Activated naive CD4-positive, alpha-beta T cell treated with anti-CD3 and anti-CD28 coated beads, Interleukin-2, amount 50 U/mL, for 24 hours (primary cell): ENCODE data around the gene UBR3.
"Not testable (repeated sequence)": the region's sequence is repeated elsewhere in the genome, so short reads cannot be mapped to it uniquely, and the experiment has no call there.

ENCODE experiments used
- H3K27ac Mint-ChIP-seq: one replicate; pipeline ENCODE4 v1.8.0; 2021; ENCODE audit warnings: mild to moderate bottlenecking, mixed read lengths
- H3K27me3 Mint-ChIP-seq: one replicate; pipeline ENCODE4 v1.8.0; 2021; ENCODE audit warnings: mixed read lengths
- H3K36me3 Mint-ChIP-seq: one replicate; pipeline ENCODE4 v1.8.0; 2021; ENCODE audit warnings: mixed read lengths
- H3K4me1 Mint-ChIP-seq: one replicate; pipeline ENCODE4 v1.8.0; 2021; ENCODE audit warnings: mixed read lengths
- H3K4me3 Mint-ChIP-seq: one replicate; pipeline ENCODE4 v1.8.0; 2021; ENCODE audit warnings: mild to moderate bottlenecking, mixed read lengths
- H3K9me3 Mint-ChIP-seq: one replicate; pipeline ENCODE4 v1.8.0; 2021; ENCODE audit warnings: mixed read lengths

Gene UBR3

DNA sequence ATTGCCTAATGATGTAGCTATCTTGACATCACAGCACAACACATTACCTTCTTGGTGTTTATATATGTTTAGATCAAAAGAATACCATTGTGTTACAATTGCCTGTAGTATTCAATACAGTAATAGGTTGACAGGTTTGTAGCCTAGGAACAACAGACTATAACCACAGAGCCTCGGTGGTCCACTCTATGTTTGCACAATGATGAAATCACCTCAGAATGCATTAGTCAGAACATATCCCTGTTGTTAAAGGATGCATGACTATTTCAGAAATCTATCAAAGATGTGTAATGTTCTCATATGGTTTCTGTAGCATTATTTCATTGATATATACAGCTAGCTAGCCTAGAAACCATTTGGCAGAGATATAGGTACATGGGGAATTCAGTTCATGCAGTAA lies 11.4 kb upstream of the UBR3 start:
- no peaks in the 10 kb centered on the region for H3K27me3 Mint-ChIP-seq
- H3K4me3 Mint-ChIP-seq = no peak overlapping the region
- H3K36me3 Mint-ChIP-seq = peaks cover 28% of the 10 kb centered on the region
- H3K9me3 Mint-ChIP-seq = no peaks in the 10 kb centered on the region
- H3K27ac Mint-ChIP-seq = no peak overlapping the region
- H3K4me1 Mint-ChIP-seq = peaks cover 30% of the 10 kb centered on the region

DNA sequence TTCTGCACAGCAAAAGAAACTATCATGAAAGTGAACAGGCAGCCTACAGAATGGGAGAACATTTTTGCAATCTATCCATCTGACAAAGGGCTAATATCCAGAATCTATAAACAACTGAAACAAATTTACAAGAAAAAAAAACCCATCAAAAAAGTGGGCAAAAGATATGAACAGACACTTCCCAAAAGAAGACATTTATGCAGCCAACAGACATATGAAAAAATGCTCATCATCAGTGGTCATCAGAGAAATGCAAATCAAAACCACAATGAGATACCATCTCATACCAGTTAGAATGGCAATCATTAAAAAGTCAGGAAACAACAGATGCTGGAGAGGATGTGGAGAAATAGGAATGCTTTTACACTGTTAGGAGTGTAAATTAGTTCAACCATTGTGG lies 10.3 kb upstream of the UBR3 start:
- H3K4me3 Mint-ChIP-seq = peak overlapping the region; percentile 30
- peaks cover 27% of the 10 kb centered on the region for H3K36me3 Mint-ChIP-seq
- not testable (repeated sequence) for H3K27me3 Mint-ChIP-seq, H3K9me3 Mint-ChIP-seq, H3K27ac Mint-ChIP-seq
- H3K4me1 Mint-ChIP-seq = peaks cover 40% of the 10 kb centered on the region

DNA sequence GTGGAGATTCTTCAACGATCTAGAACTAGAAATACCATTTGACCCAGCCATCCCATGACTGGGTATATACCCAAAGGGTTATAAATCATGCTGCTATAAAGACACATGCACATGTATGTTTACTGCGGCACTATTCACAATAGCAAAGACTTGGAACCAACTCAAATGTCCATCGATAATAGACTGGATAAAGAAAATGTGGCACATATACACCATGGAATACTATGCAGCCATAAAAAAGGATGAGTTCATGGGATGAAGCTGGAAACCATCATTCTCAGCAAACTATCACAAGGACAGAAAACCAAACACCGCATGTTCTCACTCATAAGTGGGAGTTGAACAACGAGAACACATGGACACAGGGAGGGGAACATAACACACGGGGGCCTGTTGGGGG lies 9.9 kb upstream of the UBR3 start:
- H3K9me3 Mint-ChIP-seq, H3K4me3 Mint-ChIP-seq, H3K27ac Mint-ChIP-seq, H3K27me3 Mint-ChIP-seq: not testable (repeated sequence)
- Mint-ChIP-seq H3K4me1 (peaks cover 44% of the 10 kb centered on the region), H3K36me3 (peaks cover 27% of the 10 kb centered on the region)

DNA sequence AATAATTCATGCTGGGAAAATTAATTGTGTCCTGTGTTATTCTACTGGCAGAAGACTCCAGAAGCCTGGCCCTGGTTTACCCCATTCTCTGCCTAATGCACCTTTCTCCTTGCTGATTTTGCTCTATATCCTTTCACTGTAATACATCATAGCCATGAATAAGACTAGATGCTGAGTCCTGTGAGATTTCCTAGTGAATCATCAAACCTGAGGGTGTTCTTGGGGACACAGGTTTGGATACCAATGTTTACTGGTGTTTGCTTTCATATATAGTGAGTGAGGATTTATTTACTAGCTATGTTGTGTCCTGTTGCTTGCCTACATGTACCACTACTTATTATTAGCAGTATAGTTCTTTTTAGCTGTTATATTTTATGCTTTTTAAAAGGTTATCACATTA lies 9.0 kb upstream of the UBR3 start:
- Mint-ChIP-seq H3K27ac (no peak overlapping the region), H3K4me3 (no peak overlapping the region), H3K9me3 (no peaks in the 10 kb centered on the region), H3K27me3 (no peaks in the 10 kb centered on the region), H3K4me1 (peaks cover 52% of the 10 kb centered on the region), H3K36me3 (peaks cover 31% of the 10 kb centered on the region)

DNA sequence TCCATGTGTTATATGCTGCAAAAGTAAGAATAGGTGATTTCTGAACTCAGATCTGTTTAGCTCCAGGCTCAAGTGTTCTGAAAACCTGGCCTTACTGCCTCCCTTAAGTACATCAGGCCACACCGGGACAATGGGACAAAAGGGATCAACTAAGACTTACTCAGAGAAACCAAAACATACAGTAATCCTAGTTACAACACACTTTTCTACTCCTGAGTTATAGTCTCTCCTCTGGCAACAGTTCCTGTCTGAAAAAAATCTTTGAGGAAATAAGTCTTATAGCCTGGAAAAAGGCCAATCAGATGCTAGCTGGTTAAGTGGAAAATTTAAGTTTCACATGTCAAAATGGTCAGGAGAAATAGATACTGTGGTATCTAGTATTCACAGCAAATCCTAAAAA lies 8.1 kb upstream of the UBR3 start:
- H3K27me3 Mint-ChIP-seq = no peaks in the 10 kb centered on the region
- H3K36me3 Mint-ChIP-seq = peaks cover 33% of the 10 kb centered on the region
- H3K9me3 Mint-ChIP-seq = no peaks in the 10 kb centered on the region
- H3K4me1 Mint-ChIP-seq = peaks cover 61% of the 10 kb centered on the region
- peak overlapping the region; percentile 55 for H3K27ac Mint-ChIP-seq
- H3K4me3 Mint-ChIP-seq = no peak overlapping the region

DNA sequence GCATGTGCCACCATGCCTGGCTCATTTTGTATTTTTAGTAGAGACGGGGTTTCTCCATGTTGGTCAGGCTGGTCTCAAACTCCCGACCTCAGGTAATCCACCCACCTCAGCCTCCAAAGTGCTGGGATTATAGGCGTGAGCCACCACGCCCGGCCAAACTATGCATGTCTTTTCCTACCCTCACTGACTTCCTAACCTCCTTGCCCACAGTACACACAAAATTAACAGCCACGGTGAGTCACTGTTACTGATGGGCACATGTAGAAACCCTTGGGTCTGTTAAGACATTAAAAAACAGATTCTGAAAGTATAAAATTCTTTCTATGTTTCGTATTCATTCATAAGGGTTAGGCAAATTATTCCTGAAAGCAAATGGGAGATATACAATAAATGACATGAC lies 7.2 kb upstream of the UBR3 start:
- peak overlapping the region; percentile 2 for H3K27ac Mint-ChIP-seq
- not testable (repeated sequence) for H3K9me3 Mint-ChIP-seq, H3K4me3 Mint-ChIP-seq, H3K27me3 Mint-ChIP-seq
- peaks cover 33% of the 10 kb centered on the region for H3K36me3 Mint-ChIP-seq
- H3K4me1 Mint-ChIP-seq = peaks cover 67% of the 10 kb centered on the region

DNA sequence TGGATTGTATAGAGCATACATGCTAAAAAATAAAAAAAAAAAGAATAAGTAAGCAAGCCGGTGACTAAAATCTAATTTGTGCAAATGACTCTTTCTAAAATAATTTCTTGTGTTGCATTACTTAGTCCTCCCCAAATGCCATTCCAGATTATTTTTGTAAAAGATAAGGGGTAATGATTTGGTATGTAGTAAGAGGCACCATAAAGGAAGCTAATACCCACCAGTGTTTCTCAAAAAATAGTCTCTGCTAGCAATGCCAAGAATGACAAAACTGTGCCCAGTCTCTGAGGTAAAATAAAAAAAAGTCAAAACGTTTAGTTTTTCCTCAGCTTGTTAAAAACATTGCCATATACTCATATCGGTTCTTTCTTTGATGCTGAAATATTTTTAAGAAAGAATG lies 5.2 kb upstream of the UBR3 start:
- H3K9me3 Mint-ChIP-seq = no peaks in the 10 kb centered on the region
- H3K27me3 Mint-ChIP-seq = no peaks in the 10 kb centered on the region
- H3K4me1 Mint-ChIP-seq = peaks cover 60% of the 10 kb centered on the region
- no peak overlapping the region for H3K27ac Mint-ChIP-seq
- H3K36me3 Mint-ChIP-seq = peaks cover 22% of the 10 kb centered on the region
- peak overlapping the region; percentile 49 for H3K4me3 Mint-ChIP-seq

DNA sequence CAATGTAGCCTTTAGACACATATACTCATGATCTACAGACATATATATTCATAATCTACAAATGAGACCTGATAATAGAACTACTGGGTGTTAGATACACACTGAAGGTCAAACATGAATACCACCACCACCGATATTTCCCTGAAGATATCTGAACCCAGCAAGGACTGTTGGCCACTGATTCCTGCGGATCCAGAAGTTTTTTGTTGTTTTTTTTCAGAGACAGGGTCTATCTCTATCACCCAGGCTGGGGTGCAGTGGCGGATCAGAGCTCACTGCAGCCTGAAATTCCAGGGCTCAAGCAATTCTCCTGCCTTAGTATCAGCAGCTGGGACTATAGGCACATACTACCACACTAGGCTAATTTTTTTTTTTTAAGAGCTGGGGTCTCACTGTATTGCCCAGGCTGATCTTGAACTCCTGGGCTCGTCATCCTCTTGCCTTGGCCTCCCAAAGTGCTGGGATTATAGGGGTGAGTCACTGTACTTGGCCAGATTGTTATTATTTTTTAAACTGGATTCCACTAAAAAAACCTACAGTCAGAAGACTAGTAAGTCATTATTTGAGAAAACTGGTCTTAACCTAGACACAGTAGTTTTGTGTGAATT lies 4.4 kb upstream of the UBR3 start:
- peak overlapping the region; percentile 96 for H3K4me3 Mint-ChIP-seq
- peaks cover 16% of the 10 kb centered on the region for H3K36me3 Mint-ChIP-seq
- H3K27ac Mint-ChIP-seq = peak overlapping the region; percentile 82
- H3K9me3 Mint-ChIP-seq = no peaks in the 10 kb centered on the region
- H3K4me1 Mint-ChIP-seq = peaks cover 57% of the 10 kb centered on the region
- H3K27me3 Mint-ChIP-seq = no peaks in the 10 kb centered on the region

DNA sequence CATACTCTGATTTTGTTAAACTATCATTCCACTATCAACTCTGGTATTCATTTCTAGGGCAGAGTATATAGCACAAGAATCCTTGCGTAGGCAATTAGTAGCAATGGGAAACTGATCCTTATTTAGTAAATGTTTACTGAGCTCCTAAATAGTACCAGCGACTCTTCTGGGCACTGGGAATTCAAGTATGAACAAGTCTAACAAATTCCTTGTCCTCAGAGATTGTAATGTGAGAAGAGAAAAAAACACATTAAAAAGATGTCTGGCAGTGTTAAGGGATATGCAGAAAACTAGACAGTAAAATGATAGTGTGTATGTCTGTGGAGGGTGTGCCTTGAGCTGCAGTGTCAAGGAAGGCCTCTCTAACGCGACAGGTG lies 3.3 kb upstream of the UBR3 start:
- peaks cover 12% of the 10 kb centered on the region for H3K36me3 Mint-ChIP-seq
- H3K27ac Mint-ChIP-seq = peak overlapping the region; percentile 63
- H3K27me3 Mint-ChIP-seq = no peaks in the 10 kb centered on the region
- no peaks in the 10 kb centered on the region for H3K9me3 Mint-ChIP-seq
- peaks cover 65% of the 10 kb centered on the region for H3K4me1 Mint-ChIP-seq
- H3K4me3 Mint-ChIP-seq = peak overlapping the region; percentile 96

DNA sequence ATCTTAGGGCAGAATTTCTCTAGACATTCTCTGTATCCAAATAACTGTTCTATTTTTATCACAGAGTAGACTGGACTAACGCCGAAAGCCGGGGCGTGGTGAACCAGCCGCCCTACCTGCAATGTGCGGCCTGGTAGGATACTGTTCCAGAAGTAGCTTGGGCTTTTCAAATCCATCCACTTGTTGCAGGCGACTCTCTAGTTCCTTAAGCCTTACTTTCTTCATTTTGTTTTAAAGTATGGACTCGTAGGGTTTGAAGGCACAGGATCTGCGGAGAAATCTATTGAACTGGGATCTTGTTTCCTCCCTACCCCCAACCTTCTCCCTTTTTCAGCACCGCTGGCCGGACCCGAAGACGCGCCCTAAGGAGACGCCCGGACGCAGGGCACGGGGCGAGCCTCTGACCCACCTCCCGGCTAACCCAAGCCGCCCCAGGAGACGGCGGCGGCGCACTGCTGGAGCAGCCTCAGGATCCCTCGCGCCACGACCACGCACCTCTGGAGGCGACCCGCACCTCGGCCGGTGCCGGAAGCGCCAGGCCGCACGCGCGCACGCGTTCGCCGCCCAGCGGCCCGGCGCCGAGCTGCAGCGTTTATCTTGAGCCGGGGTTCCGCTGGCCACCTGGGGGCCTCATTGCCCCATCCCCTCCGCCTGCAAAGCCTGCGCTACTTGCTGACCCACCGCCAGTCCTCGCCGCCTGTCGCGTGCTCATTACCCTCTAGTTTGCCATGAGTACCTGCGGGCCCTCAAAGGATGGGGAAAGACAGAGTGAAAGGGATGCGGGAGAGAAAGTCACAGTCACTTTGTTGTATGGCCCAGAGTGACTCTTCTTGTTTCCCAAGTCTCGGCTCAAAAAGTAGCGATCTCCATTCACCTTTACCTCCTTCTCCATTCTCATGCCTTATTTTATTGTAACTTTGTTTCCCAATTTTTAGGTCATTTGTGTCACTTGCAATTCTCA lies 2.6 kb upstream of the UBR3 start, which contains the start of gene METTL5:
Gene METTL5 (minus strand): TSS at position 533 of the 961 bp plus-strand sequence. CDS start 308 bp downstream, at position 225.
- no peaks in the 10 kb centered on the region for H3K9me3 Mint-ChIP-seq
- peak within 1 kb of the TSS; percentile 96 for H3K4me3 Mint-ChIP-seq
- peak within 1 kb of the TSS; percentile 85 for H3K27ac Mint-ChIP-seq
- peaks cover 12% of the 10 kb centered on the region for H3K36me3 Mint-ChIP-seq
- H3K27me3 Mint-ChIP-seq = no peaks in the 10 kb centered on the region
- peaks cover 63% of the 10 kb centered on the region for H3K4me1 Mint-ChIP-seq

DNA sequence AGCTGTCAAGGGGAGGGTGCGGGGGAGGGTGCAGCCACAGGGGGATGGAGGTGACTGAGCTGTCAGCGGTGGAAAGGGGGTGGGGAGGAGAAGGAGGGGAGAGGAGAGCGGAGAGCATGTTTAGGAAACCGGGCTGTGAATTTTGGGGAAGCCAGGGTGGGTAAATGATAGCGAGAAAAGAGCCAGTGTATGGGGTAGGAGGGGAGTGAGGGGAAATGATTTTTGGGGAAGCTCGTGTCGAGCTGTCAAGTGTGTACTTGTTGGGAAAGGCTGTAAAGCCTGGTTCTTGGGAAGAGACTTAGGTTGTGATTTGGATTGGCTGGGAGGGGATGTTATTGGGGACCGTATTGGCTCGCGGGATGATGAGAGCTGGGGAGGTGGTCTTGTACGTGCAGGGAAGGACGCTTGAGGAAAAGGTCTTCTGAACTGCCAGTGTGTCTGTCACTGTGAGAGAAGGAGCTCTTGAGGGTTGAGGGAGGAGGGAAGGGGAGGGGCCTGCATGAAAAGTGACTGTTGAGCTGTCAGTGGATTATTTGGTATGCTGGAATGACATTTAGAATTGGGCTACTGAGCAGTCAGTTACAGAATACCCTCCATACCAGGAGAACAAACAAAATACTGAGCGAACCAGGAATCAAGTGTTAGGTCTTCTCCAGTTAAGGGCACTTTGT lies 1.0 kb downstream of the UBR3 start:
- peak overlapping the region; percentile 95 for H3K4me3 Mint-ChIP-seq
- peaks cover 61% of the 10 kb centered on the region for H3K4me1 Mint-ChIP-seq
- no peaks in the 10 kb centered on the region for H3K27me3 Mint-ChIP-seq
- peaks cover 4% of the 10 kb centered on the region for H3K36me3 Mint-ChIP-seq
- H3K27ac Mint-ChIP-seq = peak overlapping the region; percentile 87
- H3K9me3 Mint-ChIP-seq = no peaks in the 10 kb centered on the region

DNA sequence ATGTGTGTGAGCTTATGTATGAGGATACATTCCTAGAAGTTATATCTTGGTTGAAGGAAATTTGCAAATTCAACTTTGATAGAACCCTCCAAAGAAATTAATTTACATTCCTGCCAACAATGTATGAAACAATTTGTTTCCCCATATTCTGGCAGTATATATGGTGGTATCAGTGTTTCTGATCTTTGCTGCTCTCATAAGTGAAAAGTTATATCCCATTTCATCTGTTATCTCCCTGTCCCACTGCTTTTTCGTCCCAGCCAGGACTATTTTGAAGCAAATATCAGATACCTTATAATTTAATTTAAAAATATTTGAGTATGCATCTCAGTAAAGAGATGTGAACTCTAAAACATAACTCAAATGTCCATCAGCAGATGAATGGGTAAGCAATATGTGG lies 7.1 kb downstream of the UBR3 start:
- Mint-ChIP-seq H3K27me3 (no peaks in the 10 kb centered on the region), H3K9me3 (no peaks in the 10 kb centered on the region), H3K27ac (no peak overlapping the region), H3K4me3 (no peak overlapping the region), H3K4me1 (peaks cover 68% of the 10 kb centered on the region), H3K36me3 (peaks cover 2% of the 10 kb centered on the region)

DNA sequence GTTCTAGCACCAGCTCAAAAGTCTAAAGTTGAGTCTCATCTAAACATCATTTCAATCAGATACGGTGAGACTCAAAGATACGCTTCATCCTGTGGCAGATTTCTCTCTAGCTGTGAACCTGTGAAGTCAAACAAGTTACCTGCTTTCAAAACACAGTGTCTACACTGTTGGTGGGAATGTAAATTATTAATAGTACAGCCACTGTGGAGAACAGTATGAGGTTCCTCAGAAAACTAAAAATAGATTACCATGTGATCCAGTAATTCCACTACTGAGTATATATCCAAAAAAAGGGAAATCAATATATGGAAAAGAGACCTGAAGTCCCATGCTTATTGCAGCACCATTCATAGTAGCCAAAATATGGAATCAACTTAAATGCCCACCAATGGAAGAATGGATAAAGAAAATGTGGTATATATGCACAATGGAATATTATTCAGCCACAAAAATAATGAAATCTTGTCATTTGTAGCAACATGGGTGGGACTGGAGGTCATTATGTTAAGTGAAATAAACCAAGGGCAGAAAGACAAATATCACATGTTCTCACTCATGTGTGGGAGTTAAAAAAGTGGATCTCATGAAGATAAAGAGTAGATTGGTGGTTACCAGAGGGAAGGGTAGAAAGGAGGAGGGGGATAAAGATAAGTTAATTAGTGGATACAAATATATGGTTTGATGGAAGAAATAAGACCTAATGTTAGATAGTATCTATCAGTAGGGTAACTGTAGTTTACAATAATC lies 11.7 kb downstream of the UBR3 start:
- Mint-ChIP-seq H3K27ac (no peak overlapping the region), H3K4me1 (peaks cover 59% of the 10 kb centered on the region)

DNA sequence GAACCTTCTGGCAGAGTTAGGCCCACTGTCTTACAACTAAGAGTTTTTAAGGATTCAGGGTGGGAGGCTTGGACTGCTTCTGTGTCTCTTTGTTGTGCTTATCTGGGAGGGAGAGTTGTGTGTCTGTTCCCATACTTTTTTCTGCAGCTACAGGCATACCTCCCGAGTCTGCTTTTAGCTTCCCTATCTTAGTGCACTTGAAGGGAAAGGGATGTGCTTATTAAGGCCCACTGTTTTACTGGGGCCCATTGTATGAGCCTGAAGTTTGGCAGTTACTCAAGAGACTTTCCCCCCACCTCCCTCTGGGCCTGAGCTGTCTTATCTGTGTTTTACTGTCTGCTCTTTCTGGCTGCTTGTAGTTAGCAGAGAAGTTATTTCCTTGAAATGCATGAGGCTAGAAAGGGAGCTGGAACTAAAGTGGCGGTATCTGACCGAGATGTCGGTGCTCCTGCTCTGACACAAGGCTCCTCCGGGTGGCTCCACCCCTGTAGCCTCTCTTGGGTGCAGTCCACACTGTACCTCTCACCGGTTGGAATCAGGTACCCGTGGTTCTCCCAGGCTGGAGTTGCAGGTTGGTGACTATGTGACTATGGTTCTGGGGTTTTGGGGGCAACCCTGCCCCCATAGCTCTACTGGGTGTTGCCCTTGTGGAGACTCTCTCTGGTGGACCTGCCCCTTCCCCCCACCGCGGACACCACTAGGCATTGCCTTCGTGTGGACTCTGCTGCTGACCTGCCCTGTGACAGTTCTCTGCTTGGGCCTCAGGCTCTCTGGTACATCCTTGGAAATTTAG lies 12.9 kb downstream of the UBR3 start:
- peaks cover 57% of the 10 kb centered on the region for H3K4me1 Mint-ChIP-seq
- no peak overlapping the region for H3K27ac Mint-ChIP-seq
- H3K4me3 Mint-ChIP-seq = no peak overlapping the region
- H3K27me3 Mint-ChIP-seq = no peaks in the 10 kb centered on the region
- H3K9me3 Mint-ChIP-seq = no peaks in the 10 kb centered on the region
- peaks cover 12% of the 10 kb centered on the region for H3K36me3 Mint-ChIP-seq

More for the DNA sequence above, 11.7 kb downstream of the UBR3 start:
- H3K4me3 Mint-ChIP-seq = no peak overlapping the region
- no peaks in the 10 kb centered on the region for H3K9me3 Mint-ChIP-seq
- no peaks in the 10 kb centered on the region for H3K27me3 Mint-ChIP-seq
- peaks cover 10% of the 10 kb centered on the region for H3K36me3 Mint-ChIP-seq

DNA sequence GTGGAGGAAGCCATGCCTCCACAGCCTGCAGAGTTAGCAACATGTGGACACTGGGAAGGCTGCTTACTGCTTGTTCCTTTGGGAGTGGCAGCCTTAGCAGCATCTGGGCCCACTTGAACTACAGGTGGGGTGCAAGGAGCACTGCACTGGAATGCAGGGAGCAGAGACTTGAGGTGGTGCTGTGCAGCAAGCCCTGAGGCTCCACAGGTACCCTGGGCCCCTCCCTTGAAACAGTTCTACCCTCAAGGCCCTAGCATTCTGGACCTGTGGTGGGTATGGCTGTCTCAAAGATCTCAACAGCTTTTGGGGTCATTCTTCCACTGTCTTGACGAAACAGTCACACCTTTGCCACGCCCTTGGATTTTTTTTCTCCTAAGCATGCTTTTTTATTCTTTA lies 13.5 kb downstream of the UBR3 start:
- no peak overlapping the region for H3K27ac Mint-ChIP-seq

More for the DNA sequence above, 13.5 kb downstream of the UBR3 start:
- H3K9me3 Mint-ChIP-seq = no peaks in the 10 kb centered on the region
- H3K4me3 Mint-ChIP-seq = no peak overlapping the region
- no peaks in the 10 kb centered on the region for H3K27me3 Mint-ChIP-seq
- peaks cover 12% of the 10 kb centered on the region for H3K36me3 Mint-ChIP-seq
- peaks cover 61% of the 10 kb centered on the region for H3K4me1 Mint-ChIP-seq
